GM19351 (cell line): ENCODE data around the gene ZNF532.

Experiments used
- ATAC-seq: cut with Tn5 transposase; IDR thresholded peaks from one replicate; pipeline ENCODE4 v1.9.1; 2021; ENCODE audit warnings: mild to moderate bottlenecking, moderate library complexity; ENCODE audit not compliant: unreplicated experiment

Gene ZNF532

GRCh38 chr18:58868440-58868839, 3.8 kb downstream of the ZNF532 start:
- ATAC-seq = no peak

GRCh38 chr18:58870130-58870529, 5.5 kb downstream of the ZNF532 start:
- no peak for ATAC-seq

- no peak for ATAC-seq
Measured at GRCh38 chr18:58870621-58871020, 5.9 kb downstream of the ZNF532 start.

GRCh38 chr18:58871514-58872420, 7.1 kb downstream of the ZNF532 start:
- no peak for ATAC-seq

GRCh38 chr18:58878640-58879039, 14.0 kb downstream of the ZNF532 start:
- no peak for ATAC-seq

- ATAC-seq = no peak
Measured at GRCh38 chr18:58881477-58881876, 16.8 kb downstream of the ZNF532 start.

- ATAC-seq = no peak
Measured at GRCh38 chr18:58882044-58882443, 17.4 kb downstream of the ZNF532 start.

- ATAC-seq = no peak
Measured at GRCh38 chr18:58882686-58883085, 18.0 kb downstream of the ZNF532 start.

GRCh38 chr18:58884680-58885079, 20.0 kb downstream of the ZNF532 start:
- ATAC-seq = no peak

- ATAC-seq = no peak
Measured at GRCh38 chr18:58886431-58886830, 21.8 kb downstream of the ZNF532 start.

- ATAC-seq = no peak
Measured at GRCh38 chr18:58886864-58887612, 22.4 kb downstream of the ZNF532 start.

GRCh38 chr18:58887613-58887963, 22.9 kb downstream of the ZNF532 start:
- peak; percentile 81 for ATAC-seq

GRCh38 chr18:58891776-58892175, 27.1 kb downstream of the ZNF532 start:
- no peak for ATAC-seq

GRCh38 chr18:58892488-58892887, 27.8 kb downstream of the ZNF532 start:
- no peak for ATAC-seq

- no peak for ATAC-seq
Measured at GRCh38 chr18:58893388-58894099, 28.9 kb downstream of the ZNF532 start.

- no peak for ATAC-seq
Measured at GRCh38 chr18:58894930-58895329, 30.3 kb downstream of the ZNF532 start.

- no peak for ATAC-seq
Measured at GRCh38 chr18:58895385-58895784, 30.7 kb downstream of the ZNF532 start.

- ATAC-seq = peak; percentile 92
Measured at GRCh38 chr18:58896268-58896667, 31.6 kb downstream of the ZNF532 start.

- peak; percentile 47 for ATAC-seq
Measured at GRCh38 chr18:58896734-58897508, 32.2 kb downstream of the ZNF532 start.

GRCh38 chr18:58898010-58898799, 33.5 kb downstream of the ZNF532 start:
- no peak for ATAC-seq
